H9 (cell line): ENCODE results near the gene KIAA0930. TPM values are rescaled to one million over a fixed set of nuclear protein-coding genes. Genes with fewer than 3 reads are reported as not detected.
A peak's percentile ranks its signal among the peaks of the same experiment; 100 is the strongest.

Experiments
- DNase-seq: peaks from one replicate; pipeline ENCODE4 v3.0.0-alpha.2; 2017
- H2AFZ ChIP-seq: one replicate; pipeline ENCODE4 v1.6.1; 2013; ENCODE audit warnings: mild to moderate bottlenecking, low read length, control low read depth, moderate library complexity
- H2AK5ac ChIP-seq: 2 replicates; pipeline ENCODE4 v1.6.1; 2013; ENCODE audit warnings: low read length, control low read depth, mixed read lengths; ENCODE audit not compliant: insufficient read length
- H2BK120ac ChIP-seq: one replicate; pipeline ENCODE4 v1.6.1; 2013; ENCODE audit warnings: low read depth, mild to moderate bottlenecking, low read length, control low read depth, inconsistent platforms; ENCODE audit not compliant: poor library complexity, severe bottlenecking
- H2BK12ac ChIP-seq: 2 replicates; pipeline ENCODE4 v1.6.1; 2013; ENCODE audit warnings: low read length, control low read depth, mixed read lengths, low read depth; ENCODE audit not compliant: insufficient read length
- H2BK15ac ChIP-seq: 2 replicates; pipeline ENCODE4 v1.6.1; 2013; ENCODE audit warnings: low read depth, low read length, control low read depth
- H2BK20ac ChIP-seq: one replicate; pipeline ENCODE4 v1.6.1; 2013; ENCODE audit warnings: low read depth, mild to moderate bottlenecking, low read length, control low read depth, inconsistent platforms; ENCODE audit not compliant: poor library complexity, severe bottlenecking
- H2BK5ac ChIP-seq: 2 replicates; pipeline ENCODE4 v1.6.1; 2013; ENCODE audit warnings: low read length, control low read depth, mixed read lengths; ENCODE audit not compliant: insufficient read length
- H3K14ac ChIP-seq: 2 replicates; pipeline ENCODE4 v1.6.1; 2013; ENCODE audit warnings: low read length, control low read depth; ENCODE audit not compliant: insufficient read depth
- H3K18ac ChIP-seq: 2 replicates; pipeline ENCODE4 v1.6.1; 2013; ENCODE audit warnings: low read depth, mild to moderate bottlenecking, mixed read lengths, low read length, control low read depth; ENCODE audit not compliant: insufficient read length
- H3K23ac ChIP-seq: 2 replicates; pipeline ENCODE4 v1.6.1; 2013; ENCODE audit warnings: low read length, control low read depth, mixed read lengths, low read depth; ENCODE audit not compliant: insufficient read length
- H3K23me2 ChIP-seq: 2 replicates; pipeline ENCODE4 v1.6.1; 2013; ENCODE audit warnings: low read depth, mild to moderate bottlenecking, mixed read lengths, low read length, control low read depth; ENCODE audit not compliant: insufficient read length, poor library complexity, severe bottlenecking
- H3K27ac ChIP-seq: 2 replicates; pipeline ENCODE4 v1.5.1; 2013; ENCODE audit warnings: low read length, control low read depth, mixed read lengths, low read depth; ENCODE audit not compliant: insufficient read length
- H3K27me3 ChIP-seq: 2 replicates; pipeline ENCODE4 v1.6.1; 2013; ENCODE audit warnings: low read length, control low read depth, inconsistent platforms; ENCODE audit not compliant: insufficient read depth
- H3K4ac ChIP-seq: 2 replicates; pipeline ENCODE4 v1.6.1; 2013; ENCODE audit warnings: low read depth, mild to moderate bottlenecking, control low read depth, inconsistent platforms, low read length, moderate library complexity
- H3K4me1 ChIP-seq: 2 replicates; pipeline ENCODE4 v1.6.1; 2013; ENCODE audit warnings: low read length, control low read depth, inconsistent platforms; ENCODE audit not compliant: insufficient read depth
- H3K4me2 ChIP-seq: 2 replicates; pipeline ENCODE4 v1.6.1; 2013; ENCODE audit warnings: low read length, control low read depth, mixed read lengths; ENCODE audit not compliant: insufficient read length, insufficient read depth
- H3K56ac ChIP-seq: 2 replicates; pipeline ENCODE4 v1.6.1; 2013; ENCODE audit warnings: low read depth, mild to moderate bottlenecking, mixed read lengths, low read length, control low read depth; ENCODE audit not compliant: insufficient read length
- H3K79me1 ChIP-seq: 2 replicates; pipeline ENCODE4 v1.6.1; 2013; ENCODE audit warnings: low read depth, mild to moderate bottlenecking, moderate library complexity, low read length, control low read depth, inconsistent platforms; ENCODE audit not compliant: insufficient read depth, poor library complexity, severe bottlenecking
- H3K79me2 ChIP-seq: 2 replicates; pipeline ENCODE4 v1.6.1; 2013; ENCODE audit warnings: low read length, control low read depth, inconsistent platforms; ENCODE audit not compliant: insufficient read depth
- H3K9ac ChIP-seq: 2 replicates; pipeline ENCODE4 v1.6.1; 2013; ENCODE audit warnings: low read length, control low read depth, mixed read lengths; ENCODE audit not compliant: insufficient read length; ENCODE audit errors: extremely low read depth
- H3K9me3 ChIP-seq: one replicate; pipeline ENCODE4 v1.6.1; 2013; ENCODE audit warnings: low read depth, low read length, inconsistent platforms; ENCODE audit not compliant: control insufficient read depth
- H3T11ph ChIP-seq: one replicate; pipeline ENCODE4 v1.6.1; 2013; ENCODE audit warnings: mild to moderate bottlenecking, low read length, control low read depth, inconsistent platforms
- H4K20me1 ChIP-seq: one replicate; pipeline ENCODE4 v1.6.1; 2013; ENCODE audit not compliant: control insufficient read depth, insufficient read length, insufficient read depth
- H4K5ac ChIP-seq: 2 replicates; pipeline ENCODE4 v1.6.1; 2013; ENCODE audit warnings: low read depth, mild to moderate bottlenecking, mixed read lengths, low read length, control low read depth; ENCODE audit not compliant: insufficient read length
- H4K8ac ChIP-seq: replicated peaks from 2 replicates; pipeline ENCODE4 v1.6.1; 2013; ENCODE audit warnings: low read length, control low read depth, mixed read lengths, low read depth; ENCODE audit not compliant: insufficient read length
- H4K91ac ChIP-seq: 2 replicates; pipeline ENCODE4 v1.6.1; 2013; ENCODE audit warnings: low read depth, mild to moderate bottlenecking, moderate library complexity, mixed read lengths, low read length, control low read depth; ENCODE audit not compliant: insufficient read length
- H3K27ac Mint-ChIP-seq, 3 experiments: 2 replicates in 2 of 3; 3 replicates in 1 of 3; pipeline ENCODE4 v1.8.0; 2020 to 2021; ENCODE audit warnings: mixed read lengths in 3 of 3, mild to moderate bottlenecking in 1 of 3, moderate library complexity in 1 of 3
- H3K27me3 Mint-ChIP-seq: 2 replicates; pipeline ENCODE4 v1.8.0; 2021; ENCODE audit warnings: low read depth, mild to moderate bottlenecking, moderate library complexity, mixed read lengths
- H3K36me3 Mint-ChIP-seq, 3 experiments: 2 replicates in 2 of 3; 3 replicates in 1 of 3; pipeline ENCODE4 v1.8.0; 2020 to 2021; ENCODE audit warnings: low read depth in 3 of 3, mixed read lengths in 3 of 3; ENCODE audit not compliant: insufficient read depth in 1 of 3
- H3K4me1 Mint-ChIP-seq, 2 experiments: 2 replicates each; pipeline ENCODE4 v1.8.0; 2020; ENCODE audit warnings: mixed read lengths in 2 of 2
- H3K4me3 Mint-ChIP-seq, 2 experiments: 2 replicates in 1 of 2; 3 replicates in 1 of 2; pipeline ENCODE4 v1.8.0; 2020 to 2021; ENCODE audit warnings: mild to moderate bottlenecking in 2 of 2, mixed read lengths in 2 of 2, moderate library complexity in 1 of 2
- H3K9me3 Mint-ChIP-seq, 2 experiments: 2 replicates in 1 of 2; 3 replicates in 1 of 2; pipeline ENCODE4 v1.8.0; 2020; ENCODE audit warnings: mild to moderate bottlenecking in 2 of 2, mixed read lengths in 2 of 2, moderate library complexity in 1 of 2
- CTCF ChIP-seq: fragments of 200-600 bp; sonication (generic); conservative IDR thresholded peaks from 3 replicates; pipeline ENCODE4 v1.8.0; 2021; ENCODE audit warnings: antibody characterized with exemption, mild to moderate bottlenecking
- WGBS: extraction: QIAGEN DNeasy Blood & Tissue Kit; methylation state at CpG from one replicate; pipeline ENCODE4 v1.1.7; 2013; ENCODE audit warnings: missing lambda C conversion rate, low lambda C conversion rate, mixed read lengths; ENCODE audit not compliant: insufficient read length; ENCODE audit errors: extremely low coverage; 5-methylcytosine and 5-hydroxymethylcytosine counted together
- total RNA-seq: library from RNA; stranded (reverse); gene quantifications from 2 replicates; pipeline ENCODE4 v1.2.1, GENCODE V29; 2021

The KIAA0930 gene
- total RNA-seq, 1 experiment from 2014 or later, result 46.2 TPM

GRCh38 chr22:45181240-45181639 lies 59.5 kb downstream of the KIAA0930 start:
- WGBS, result no CpG with 5 or more reads among the region's 4 CpGs
- H2BK15ac ChIP-seq, result no peak overlapping the region
- no peaks in the 10 kb centered on the region for H3K9me3 ChIP-seq
- Mint-ChIP-seq H3K4me1 (peaks cover 26 to 28% of the 10 kb centered on the region in 2 experiments), H3K27me3 (no peaks in the 10 kb centered on the region), H3K36me3 (peaks cover 63 to 99% (median 97%) of the 10 kb centered on the region in 3 experiments), H3K9me3 (no peaks in the 10 kb centered on the region), H3K27ac (peak overlapping the region; percentile 71 to 94 (median 93); a peak in 6 of 7 replicates), H3K4me3 (no peak overlapping the region; a peak in 1 of 5 replicates)
- no peak overlapping the region for H2BK5ac ChIP-seq
- H3K79me1 ChIP-seq, result peaks cover 9% of the 10 kb centered on the region
- H2BK20ac ChIP-seq, result no peak overlapping the region
- no peaks in the 10 kb centered on the region for H3K27me3 ChIP-seq
- H3K9ac ChIP-seq, result no peak overlapping the region
- H3K4me1 ChIP-seq, result peaks cover 5% of the 10 kb centered on the region; the same call in 1 of the 2 replicates
- H4K91ac ChIP-seq, result no peak overlapping the region
- H3T11ph ChIP-seq, result no peak overlapping the region
- peak overlapping the region; percentile 50 for H3K4me2 ChIP-seq
- no peak overlapping the region for H4K5ac ChIP-seq
- H2BK120ac ChIP-seq, result no peak overlapping the region
- TF ChIP-seq CTCF, result no peak
- H4K8ac ChIP-seq, result no peak overlapping the region
- H3K79me2 ChIP-seq, result peaks cover 2% of the 10 kb centered on the region; the same call in 1 of the 2 replicates
- H3K56ac ChIP-seq, result no peak overlapping the region
- H2AK5ac ChIP-seq, result no peak overlapping the region
- H4K20me1 ChIP-seq, result no peaks in the 10 kb centered on the region
- no peak overlapping the region for H2AFZ ChIP-seq
- H3K4ac ChIP-seq, result no peak overlapping the region
- no peak for DNase-seq
- H3K23me2 ChIP-seq, result no peaks in the 10 kb centered on the region
- peak overlapping the region; percentile 64 for H3K27ac ChIP-seq
- no peak overlapping the region for H2BK12ac ChIP-seq
- H3K23ac ChIP-seq, result no peak overlapping the region
- H3K18ac ChIP-seq, result no peak overlapping the region
- no peak overlapping the region for H3K14ac ChIP-seq
